Lung microvascular endothelial cell (primary cell): ENCODE results near the gene FAM3D. TPM values are rescaled to one million over a fixed set of nuclear protein-coding genes. Genes with fewer than 3 reads are reported as not detected.
"Not testable (repeated sequence)": the region's sequence is repeated elsewhere in the genome, so short reads cannot be mapped to it uniquely, and the experiment has no call there.

Experiments used
- DNase-seq, 2 donors: peaks; one replicate each; pipeline versions ENCODE4 v3.0.0 to v3.0.0-alpha.2; 2010; ENCODE audit warnings: low read depth in 2 of 2
- total RNA-seq: library from RNA; depleted of rRNA; stranded (reverse); fragments of >200 nt; gene quantifications from 2 replicates; pipeline ENCODE4 v1.2.1, GENCODE V29; 2014

Gene FAM3D
- total RNA-seq, 1 donor from 2014 or later: 0.20 TPM

- DNase-seq: peak in 1 of 2 donors; percentile 23
Observed at GRCh38 chr3:58683466-58683865, 16.9 kb upstream of the FAM3D start.

GRCh38 chr3:58683001-58683458, 16.5 kb upstream of the FAM3D start:
- no peak for DNase-seq

GRCh38 chr3:58681863-58682262, 15.3 kb upstream of the FAM3D start:
- no peak for DNase-seq

- no peak for DNase-seq
Observed at GRCh38 chr3:58680879-58681525, 14.4 kb upstream of the FAM3D start.

DNA sequence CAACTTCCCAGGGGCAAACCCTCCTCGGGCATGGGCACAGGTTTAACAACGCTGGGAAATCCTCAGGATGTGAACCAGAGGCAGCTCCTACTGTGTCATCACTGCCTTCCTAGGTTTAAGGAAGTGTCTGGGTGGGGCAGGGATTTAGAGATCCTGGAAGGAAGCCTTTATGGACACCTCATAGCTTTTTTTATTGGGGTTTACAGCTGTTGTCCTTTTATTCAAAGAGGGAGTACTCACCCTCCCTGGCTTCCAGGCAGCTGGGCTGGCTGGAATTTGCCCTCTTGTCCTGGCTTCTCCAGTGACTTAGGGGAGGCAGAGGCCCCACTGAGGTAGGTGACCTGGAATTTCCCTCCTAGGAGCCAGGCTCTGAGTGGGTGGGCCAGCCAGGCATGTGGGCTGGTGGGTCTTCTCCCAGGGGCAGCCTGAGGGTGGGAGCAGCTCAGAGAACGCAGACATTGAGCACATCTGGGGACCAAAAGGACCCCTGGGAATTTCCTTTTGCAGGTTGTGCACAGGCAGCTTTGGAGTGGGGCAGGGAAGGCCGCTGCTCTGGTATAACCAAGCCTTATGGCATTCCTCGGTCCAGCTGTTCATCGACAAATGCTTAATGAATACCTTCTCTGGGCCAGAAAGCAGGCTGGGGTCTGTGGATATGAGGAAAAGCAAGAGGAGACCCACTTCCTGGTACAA, 13.5 kb upstream of the FAM3D start:
- peak in 1 of 2 donors; percentile 31 for DNase-seq

DNA sequence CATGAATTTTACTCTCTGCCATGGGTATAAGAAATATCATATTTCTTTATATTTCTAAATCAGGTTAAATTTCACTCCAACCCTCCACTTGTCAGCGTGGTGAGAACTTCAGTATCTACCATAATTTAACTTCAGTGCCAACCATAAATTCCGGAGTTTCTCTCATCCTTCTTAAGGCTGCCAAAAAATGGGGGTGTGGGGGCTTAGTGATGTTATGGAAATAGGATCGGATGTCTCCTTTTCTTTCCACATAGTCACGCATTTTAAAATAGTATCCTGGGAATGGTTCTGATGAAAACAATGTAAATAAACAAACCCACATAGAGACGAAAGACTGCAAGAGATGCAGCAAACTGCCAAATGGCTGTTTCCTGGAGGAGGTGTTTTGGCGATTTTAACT, 12.9 kb upstream of the FAM3D start:
- peak in 1 of 2 donors; percentile 57 for DNase-seq

GRCh38 chr3:58678177-58678970, 11.8 kb upstream of the FAM3D start:
- not testable (repeated sequence) for DNase-seq

GRCh38 chr3:58672880-58673279, 6.3 kb upstream of the FAM3D start:
- no peak for DNase-seq

- no peak for DNase-seq
Observed at GRCh38 chr3:58672451-58672850, 5.9 kb upstream of the FAM3D start.

DNA sequence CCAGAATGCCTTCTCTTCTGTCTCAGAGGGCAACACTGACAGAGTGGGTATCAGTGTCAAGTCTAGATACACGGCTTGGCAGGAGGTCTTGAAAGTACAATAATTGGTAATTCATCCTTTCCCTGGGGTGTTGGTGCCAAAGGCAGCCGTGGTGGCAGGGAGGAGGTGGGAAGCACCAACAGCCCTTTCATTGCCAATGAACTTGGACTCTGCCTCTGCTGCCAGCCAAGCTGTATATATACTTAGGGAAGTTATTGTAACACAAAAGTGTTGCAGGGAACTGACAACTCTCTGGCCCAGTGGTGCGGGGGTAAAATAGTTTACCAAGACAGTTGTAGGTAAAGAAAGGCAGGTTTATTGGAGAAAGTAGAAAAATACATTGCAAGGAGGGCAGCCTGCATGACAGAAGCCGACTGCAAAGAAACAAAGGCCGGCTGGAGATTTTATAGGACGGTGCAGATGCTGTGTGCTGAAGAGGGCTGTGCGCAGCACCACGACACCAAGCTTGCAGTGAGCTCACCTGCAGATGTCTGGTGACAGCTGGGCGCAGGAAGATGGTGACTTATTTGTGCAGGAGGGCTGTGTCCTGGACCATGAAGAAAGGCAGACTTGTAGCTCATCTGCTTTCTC, 4.0 kb upstream of the FAM3D start:
- DNase-seq: no peak

DNA sequence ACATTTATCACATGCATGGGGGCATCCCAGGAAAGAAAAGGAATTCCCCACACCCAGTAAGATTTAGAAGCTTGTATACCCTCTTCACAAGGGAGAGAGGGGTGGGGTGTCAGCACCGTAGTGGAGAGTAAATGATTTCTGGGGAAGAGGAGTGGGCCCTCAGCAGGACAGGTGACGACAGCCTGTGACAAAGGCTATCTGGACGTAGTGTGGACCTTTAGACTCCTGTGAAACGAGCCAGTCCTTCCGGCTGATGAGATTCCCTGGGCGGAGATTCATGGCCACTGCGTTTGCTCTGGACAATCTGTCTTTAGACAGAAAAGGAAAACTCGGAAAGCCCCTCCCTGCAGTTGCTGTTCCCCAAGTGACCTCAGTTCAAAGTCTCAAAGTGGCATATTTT, 1.7 kb upstream of the FAM3D start:
- no peak for DNase-seq

- DNase-seq: no peak
Observed at GRCh38 chr3:58667704-58668103, 1.1 kb upstream of the FAM3D start.

DNA sequence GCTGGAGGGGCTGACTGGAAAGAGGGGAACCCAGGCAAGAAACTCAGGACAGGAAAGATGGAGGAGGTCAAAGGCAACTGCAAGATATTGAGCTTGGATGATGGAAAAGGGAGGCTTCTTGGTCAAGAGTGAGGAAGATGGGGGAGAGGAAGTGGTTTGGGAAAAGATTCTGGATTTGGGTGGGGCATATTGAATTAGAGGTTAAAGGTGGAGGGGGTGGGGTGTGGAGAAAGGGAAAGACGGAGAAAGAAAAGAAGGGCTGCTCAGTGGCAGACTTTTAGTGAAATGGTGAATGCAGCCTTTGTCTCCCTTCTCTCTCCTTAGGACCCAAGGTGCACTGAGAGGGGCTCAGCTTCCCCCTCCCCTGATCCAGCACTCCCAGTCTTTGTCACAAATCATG, 655 bp upstream of the FAM3D start:
- no peak for DNase-seq

DNA sequence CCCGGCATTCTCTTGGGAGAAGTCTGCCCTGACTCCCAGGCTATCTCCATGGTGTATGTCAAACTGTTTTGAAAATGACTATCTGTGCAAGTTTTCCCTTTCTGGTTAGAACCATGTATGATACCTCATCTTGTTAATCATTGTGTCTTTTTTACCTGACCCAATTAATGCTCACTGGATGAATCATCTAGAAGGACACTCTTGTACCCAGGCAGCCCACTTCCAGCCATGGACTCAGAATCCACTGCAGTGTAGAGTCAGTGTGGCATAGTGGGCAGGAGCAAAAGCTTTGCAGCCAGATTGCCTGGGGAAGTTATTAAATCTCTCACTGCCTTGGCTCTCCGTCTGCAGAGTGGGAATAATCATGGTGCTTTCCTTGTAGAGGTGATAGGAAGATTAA, 1.2 kb downstream of the FAM3D start:
- DNase-seq: no peak

DNA sequence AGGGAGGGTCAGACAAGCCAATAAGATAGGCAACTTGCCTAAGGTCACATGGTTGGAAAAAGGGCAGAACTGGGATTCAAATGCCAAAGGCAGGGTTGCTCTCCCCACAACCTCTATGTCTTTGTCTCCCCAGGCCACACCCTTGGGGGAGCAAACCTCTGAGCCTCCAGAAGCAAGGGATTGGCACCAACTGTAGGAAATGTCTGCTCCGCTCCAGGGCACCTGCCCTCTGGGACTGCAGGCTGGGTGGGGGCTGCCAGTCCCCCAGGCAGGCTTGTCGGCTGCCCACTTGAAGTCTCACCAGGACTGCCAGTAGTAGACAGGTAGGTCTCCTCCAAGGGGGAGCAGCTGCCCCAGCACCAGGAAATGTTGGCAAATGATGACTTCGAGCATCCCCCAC, 2.0 kb downstream of the FAM3D start:
- no peak for DNase-seq

GRCh38 chr3:58661836-58662420, 4.6 kb downstream of the FAM3D start:
- DNase-seq: peak in 1 of 2 donors; percentile 61

- no peak for DNase-seq
Observed at GRCh38 chr3:58660998-58661397, 5.6 kb downstream of the FAM3D start.

- DNase-seq: peak; percentile 68 to 69
Observed at GRCh38 chr3:58659051-58659675, 7.4 kb downstream of the FAM3D start.

DNA sequence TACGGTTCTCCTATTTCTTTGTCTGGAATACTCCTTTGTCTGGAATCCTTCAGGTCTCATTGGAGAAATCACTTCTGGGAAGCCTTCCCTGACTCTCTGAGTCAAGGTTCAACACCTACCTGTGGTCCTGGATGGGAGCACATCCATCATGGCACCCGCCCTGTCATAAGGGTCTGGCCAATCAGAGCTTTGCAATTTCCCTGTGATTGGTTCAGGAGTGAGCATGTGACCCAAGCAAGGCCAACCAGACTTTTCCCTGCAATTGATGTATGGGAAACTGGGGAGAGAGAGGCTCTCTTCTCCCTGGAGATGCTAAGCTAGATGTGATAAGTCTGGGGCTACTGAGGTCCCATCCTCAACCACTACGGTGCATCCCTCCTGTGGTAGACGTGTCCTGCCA, 8.1 kb downstream of the FAM3D start:
- no peak for DNase-seq

DNA sequence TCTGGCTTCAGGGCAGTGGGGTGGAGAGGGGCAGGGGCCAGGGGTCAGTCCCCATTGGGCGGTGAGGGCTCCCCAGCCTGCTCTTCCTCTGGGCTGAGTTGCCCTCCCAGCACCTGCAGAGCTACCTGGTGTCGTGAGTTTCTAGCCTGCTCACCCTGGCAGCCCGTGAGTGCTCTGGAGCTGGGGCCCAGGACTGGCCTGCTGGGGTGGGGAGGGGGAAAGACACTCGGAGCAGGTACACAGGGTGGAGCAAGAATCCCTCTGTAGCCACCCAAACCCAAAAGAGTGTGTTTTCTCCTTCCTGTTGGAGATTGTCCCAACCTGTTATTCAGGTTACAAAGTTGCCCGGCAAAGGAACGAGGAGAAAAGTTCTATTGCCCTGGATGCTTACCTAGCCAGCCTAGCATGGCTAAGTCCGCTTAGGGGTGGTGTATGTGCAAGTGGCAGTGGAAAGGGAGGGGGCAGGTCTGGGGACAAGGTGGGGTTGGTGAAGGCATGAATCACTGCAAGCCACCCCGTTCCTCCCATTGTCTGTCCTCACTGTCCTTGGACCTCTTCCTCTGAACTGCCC, 8.9 kb downstream of the FAM3D start:
- DNase-seq: no peak

- no peak for DNase-seq
Observed at GRCh38 chr3:58657036-58657520, 9.5 kb downstream of the FAM3D start.
